Measurements from ENCODE around the gene FBP1.
"Not testable (repeated sequence)": the region's sequence is repeated elsewhere in the genome, so short reads cannot be mapped to it uniquely, and the experiment has no call there.

The FBP1 gene

GRCh38 chr9:94576131-94576530, 63.2 kb downstream of the FBP1 start:
- ATAC-seq, result no peak
- no peak for TF ChIP-seq ZNF70 (CRISPR knock-in tag; IDR thresholded peaks at IDR 0.05)

- no peak for TF ChIP-seq ESRRG (CRISPR knock-in tag; IDR thresholded peaks at IDR 0.05)
- TF ChIP-seq RARB (CRISPR knock-in tag; IDR thresholded peaks at IDR 0.05), result no peak
- no peak for ATAC-seq
These were observed 70.2 kb downstream of the FBP1 start for GRCh38 chr9:94568972-94569712.

- TF ChIP-seq PATZ1 (CRISPR knock-in tag; IDR thresholded peaks at IDR 0.05; ENCODE audit: borderline replicate concordance) (no peak), ZNF565 (CRISPR knock-in tag; conservative IDR thresholded peaks at IDR 0.05; ENCODE audit: low read depth) (no peak), TCF4 (CRISPR knock-in tag; IDR thresholded peaks at IDR 0.05; ENCODE audit: borderline replicate concordance) (no peak), RARB (CRISPR knock-in tag; IDR thresholded peaks at IDR 0.05) (no peak), CREB5 (CRISPR knock-in tag; IDR thresholded peaks at IDR 0.05; ENCODE audit: low read depth) (no peak)
These were observed 70.9 kb downstream of the FBP1 start for GRCh38 chr9:94568250-94568889.

GRCh38 chr9:94567271-94567670, 72.0 kb downstream of the FBP1 start:
- no peak for TF ChIP-seq BACH2 (CRISPR knock-in tag; IDR thresholded peaks at IDR 0.05; ENCODE audit: borderline replicate concordance)
- TF ChIP-seq RARB (CRISPR knock-in tag; IDR thresholded peaks at IDR 0.05), result no peak
- no peak for TF ChIP-seq ZNF70 (CRISPR knock-in tag; IDR thresholded peaks at IDR 0.05)
- no peak for TF ChIP-seq ZC3H10 (CRISPR knock-in tag; IDR thresholded peaks at IDR 0.05)
- no peak for TF ChIP-seq TCF4 (CRISPR knock-in tag; IDR thresholded peaks at IDR 0.05; ENCODE audit: borderline replicate concordance)
- TF ChIP-seq TOX (CRISPR knock-in tag; IDR thresholded peaks at IDR 0.05; ENCODE audit: borderline replicate concordance), result no peak
- no peak for TF ChIP-seq PPARA (CRISPR knock-in tag; IDR thresholded peaks at IDR 0.05; ENCODE audit: borderline replicate concordance)
- TF ChIP-seq POU6F1 (CRISPR knock-in tag; IDR thresholded peaks at IDR 0.05; ENCODE audit: borderline replicate concordance, low read depth), result no peak
- TF ChIP-seq ESRRG (CRISPR knock-in tag; IDR thresholded peaks at IDR 0.05), result no peak
- TF ChIP-seq CSRNP3 (CRISPR knock-in tag; IDR thresholded peaks at IDR 0.05), result no peak
- TF ChIP-seq ZFP3 (CRISPR knock-in tag; IDR thresholded peaks at IDR 0.05), result no peak
- TF ChIP-seq GLIS3 (CRISPR knock-in tag; IDR thresholded peaks at IDR 0.05), result no peak
- no peak for ATAC-seq

More at GRCh38 chr9:94568250-94568889, 70.9 kb downstream of the FBP1 start:
- ATAC-seq, result no peak

- no peak for ATAC-seq
- TF ChIP-seq CREB5 (CRISPR knock-in tag; IDR thresholded peaks at IDR 0.05; ENCODE audit: low read depth) (no peak), ZFP30 (CRISPR knock-in tag; IDR thresholded peaks at IDR 0.05) (no peak), GLIS3 (CRISPR knock-in tag; IDR thresholded peaks at IDR 0.05) (no peak), ZC3H10 (CRISPR knock-in tag; IDR thresholded peaks at IDR 0.05) (no peak), ZNF70 (CRISPR knock-in tag; IDR thresholded peaks at IDR 0.05) (no peak), TOX (CRISPR knock-in tag; IDR thresholded peaks at IDR 0.05; ENCODE audit: borderline replicate concordance) (no peak), SNAI2 (CRISPR knock-in tag; IDR thresholded peaks at IDR 0.05) (no peak)
These were observed 72.8 kb downstream of the FBP1 start for GRCh38 chr9:94566550-94566949.

GRCh38 chr9:94564279-94564678, 75.0 kb downstream of the FBP1 start:
- not testable (repeated sequence) for ATAC-seq

Measured in SK-N-SH treated with all-trans-retinoic acid at 6 μM for 48 hours (cell line).